Tibial nerve (tissue), 4 donors: ENCODE measurements around the gene EPS8. TPM values are rescaled to one million over a fixed set of nuclear protein-coding genes. Genes with fewer than 3 reads are reported as not detected.

ENCODE experiments used
- DNase-seq, 2 donors: peaks; one replicate each; pipeline ENCODE4 v3.0.0-alpha.2; 2019; ENCODE audit warnings: low spot score in 2 of 2
- H3K27ac ChIP-seq, 4 donors: fragments of 200-600 bp; sonication (generic) in 3 of 4; one replicate each; pipeline ENCODE4 v1.5.1; 2017 to 2019; ENCODE audit warnings: mild to moderate bottlenecking in 1 of 4
- H3K27me3 ChIP-seq, 2 donors: fragments of 200-600 bp; sonication (generic) in 1 of 2; one replicate each; pipeline versions ENCODE4 v1.5.1 to v1.6.0; 2017 to 2019
- H3K36me3 ChIP-seq, 3 donors: fragments of 200-600 bp; sonication (generic); one replicate each; pipeline ENCODE4 v1.5.1; 2018 to 2019
- H3K4me1 ChIP-seq, 4 donors: fragments of 200-600 bp; sonication (generic) in 3 of 4; one replicate each; pipeline ENCODE4 v1.5.1; 2017 to 2019
- H3K4me3 ChIP-seq, 4 donors: fragments of 200-600 bp; sonication (generic) in 3 of 4; one replicate each; pipeline ENCODE4 v1.5.1; 2017 to 2019; ENCODE audit warnings: mild to moderate bottlenecking in 1 of 4, moderate library complexity in 1 of 4
- H3K9me3 ChIP-seq, 4 donors: fragments of 200-600 bp; sonication (generic) in 3 of 4; one replicate each; pipeline ENCODE4 v1.5.1; 2017 to 2019
- EP300 ChIP-seq, 2 donors: sonication (generic); formaldehyde crosslinking; IDR thresholded peaks; one replicate each; pipeline ENCODE4 v1.6.1; 2017; ENCODE audit warnings: antibody characterized with exemption in 2 of 2, mild to moderate bottlenecking in 1 of 2
- POLR2A ChIP-seq, 2 donors: fragments of 450-650 bp; IDR thresholded peaks; one replicate each; pipeline ENCODE4 v1.6.1; 2017; ENCODE audit warnings: antibody characterized with exemption in 2 of 2, mild to moderate bottlenecking in 2 of 2, moderate library complexity in 2 of 2
- WGBS, 2 donors: methylation state at CpG; one replicate each; pipeline ENCODE4 v1.1.5; 2018; 5-methylcytosine and 5-hydroxymethylcytosine counted together
- total RNA-seq, 4 donors: library from RNA; depleted of rRNA; stranded (reverse); fragments of >200 nt; gene quantifications; one replicate each; pipeline ENCODE4 v1.1.0, GENCODE V29; 2016
- TF ChIP-seq, protein P1 (sequence below), 5 experiments: fragments of 200-600 bp in 3 of 5; fragments of 450-650 bp in 2 of 5; sonication (generic) in 3 of 5; IDR thresholded peaks; one replicate each; pipeline ENCODE4 v1.5.1; 2016 to 2019; ENCODE audit warnings: antibody characterized with exemption in 5 of 5, mild to moderate bottlenecking in 3 of 5, moderate library complexity in 2 of 5

Gene EPS8
- total RNA-seq, result 100 to 1,000 TPM; 153 to 215 (median 193) TPM

DNA sequence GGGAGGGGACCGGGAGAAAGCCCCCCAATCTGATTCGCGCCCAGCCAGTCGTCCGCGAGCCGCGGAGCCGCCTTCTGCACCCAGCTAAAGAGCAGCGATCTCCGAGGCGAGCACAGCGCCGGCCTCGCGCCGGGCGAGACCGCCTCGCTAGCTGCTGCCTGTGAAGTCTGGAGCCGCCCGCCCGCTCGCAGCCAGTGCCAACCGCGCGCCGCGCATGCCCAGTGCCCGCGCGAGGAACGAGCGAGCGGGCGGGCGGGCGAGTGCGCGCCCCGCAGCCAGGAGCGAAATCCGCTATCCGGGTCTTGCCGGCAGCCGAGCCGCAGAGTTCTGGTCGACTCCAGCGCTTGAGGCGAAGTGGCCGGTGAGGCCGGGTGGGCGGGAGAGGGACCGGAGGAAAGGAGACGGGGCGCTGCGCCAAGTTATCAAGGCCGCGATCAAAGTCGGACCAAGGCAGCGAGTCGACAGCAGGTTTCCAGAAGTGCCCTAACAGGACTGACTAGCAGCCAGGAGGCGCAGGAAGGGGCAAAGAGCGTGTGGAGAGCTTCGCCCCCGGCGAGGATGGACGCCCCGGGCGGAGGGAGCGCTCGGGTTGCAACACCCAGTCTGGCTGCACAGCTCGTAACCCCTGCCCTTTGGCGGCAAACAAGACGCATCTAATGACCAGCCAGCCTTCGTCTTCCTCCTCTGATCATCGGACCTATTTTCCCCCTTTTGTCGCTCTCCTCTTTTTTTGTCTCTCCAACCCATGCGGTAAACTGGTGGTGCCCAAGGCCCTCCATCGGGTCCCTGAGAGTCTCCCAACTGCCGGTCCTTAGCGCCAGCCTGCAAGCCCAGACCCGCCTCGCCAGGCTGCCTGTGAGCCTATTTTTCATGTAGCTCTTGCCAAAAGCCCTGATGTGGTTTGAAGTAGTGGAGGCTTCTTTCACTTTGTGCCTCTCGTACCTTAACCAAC lies at the start of gene EPS8:
TSS of gene EPS8 (minus strand) at position 169 of the 952 bp plus-strand sequence. CDS start 106,437 bp downstream, outside the sequence.
- no peaks in the 10 kb centered on the region for H3K36me3 ChIP-seq
- peak; percentile 85 to 87 for DNase-seq
- TF ChIP-seq, protein P1, sequence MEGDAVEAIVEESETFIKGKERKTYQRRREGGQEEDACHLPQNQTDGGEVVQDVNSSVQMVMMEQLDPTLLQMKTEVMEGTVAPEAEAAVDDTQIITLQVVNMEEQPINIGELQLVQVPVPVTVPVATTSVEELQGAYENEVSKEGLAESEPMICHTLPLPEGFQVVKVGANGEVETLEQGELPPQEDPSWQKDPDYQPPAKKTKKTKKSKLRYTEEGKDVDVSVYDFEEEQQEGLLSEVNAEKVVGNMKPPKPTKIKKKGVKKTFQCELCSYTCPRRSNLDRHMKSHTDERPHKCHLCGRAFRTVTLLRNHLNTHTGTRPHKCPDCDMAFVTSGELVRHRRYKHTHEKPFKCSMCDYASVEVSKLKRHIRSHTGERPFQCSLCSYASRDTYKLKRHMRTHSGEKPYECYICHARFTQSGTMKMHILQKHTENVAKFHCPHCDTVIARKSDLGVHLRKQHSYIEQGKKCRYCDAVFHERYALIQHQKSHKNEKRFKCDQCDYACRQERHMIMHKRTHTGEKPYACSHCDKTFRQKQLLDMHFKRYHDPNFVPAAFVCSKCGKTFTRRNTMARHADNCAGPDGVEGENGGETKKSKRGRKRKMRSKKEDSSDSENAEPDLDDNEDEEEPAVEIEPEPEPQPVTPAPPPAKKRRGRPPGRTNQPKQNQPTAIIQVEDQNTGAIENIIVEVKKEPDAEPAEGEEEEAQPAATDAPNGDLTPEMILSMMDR (IDR thresholded peaks at IDR 0.05), result peak in 2 of 5 experiments; percentile 42 to 52
- TF ChIP-seq POLR2A (IDR thresholded peaks at IDR 0.05), result peak; percentile 80 to 97
- TF ChIP-seq EP300 (IDR thresholded peaks at IDR 0.05), result peak in 1 of 2 donors; percentile 93
- peak within 1 kb of the TSS; percentile 56 to 94 (median 70) for H3K4me3 ChIP-seq
- peaks cover 0 to 27% (median 0%) of the 10 kb centered on the region in 4 donors for H3K4me1 ChIP-seq
- WGBS, 2 donors, result 1 to 3% methylated on average over 24 to 47 of the region's 85 CpGs
- H3K27me3 ChIP-seq, result no peaks in the 10 kb centered on the region
- peak within 1 kb of the TSS; percentile 71 to 96 (median 91) for H3K27ac ChIP-seq
- H3K9me3 ChIP-seq, result no peaks in the 10 kb centered on the region

DNA sequence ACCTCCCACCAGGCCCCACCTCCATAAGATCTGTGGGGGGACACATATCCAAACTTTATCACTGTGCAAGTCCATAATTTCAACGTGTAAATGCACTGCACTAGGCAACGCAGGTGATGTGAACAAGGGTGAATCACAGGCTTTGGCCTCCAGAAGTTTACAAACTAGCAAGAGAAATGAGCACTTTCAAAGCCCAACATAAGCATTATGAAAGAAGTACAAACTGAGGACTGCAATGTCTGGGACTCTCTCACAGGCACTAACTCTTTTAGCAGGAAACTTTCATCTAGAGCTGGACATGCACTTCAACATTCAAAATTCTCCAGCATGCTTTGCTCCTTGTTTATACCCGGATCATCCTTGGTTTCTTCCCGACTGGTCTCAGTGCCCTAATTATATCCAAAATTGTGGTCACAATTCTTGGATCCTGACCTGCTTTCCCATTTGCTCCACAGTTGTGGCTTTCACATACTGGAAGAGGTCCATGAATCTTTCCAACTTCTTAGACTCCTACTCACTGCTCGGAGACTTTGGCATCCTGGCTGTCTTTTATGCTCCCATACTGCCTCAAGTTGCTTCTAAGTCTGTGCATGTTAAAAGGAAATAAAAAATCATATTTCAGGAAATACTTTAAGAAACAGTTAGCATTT lies 48.1 kb upstream of the EPS8 start:
- no peaks in the 10 kb centered on the region for H3K27me3 ChIP-seq
- no peak for DNase-seq
- WGBS, 2 donors, result 55 to 65% methylated on average over 5 of the region's 5 CpGs
- TF ChIP-seq EP300 (IDR thresholded peaks at IDR 0.05), result no peak
- TF ChIP-seq, protein P1 (IDR thresholded peaks at IDR 0.05), result no peak
- TF ChIP-seq POLR2A (IDR thresholded peaks at IDR 0.05), result no peak
- H3K4me1 ChIP-seq, result peaks cover 0 to 5% (median 0%) of the 10 kb centered on the region in 4 donors
- H3K9me3 ChIP-seq, result no peaks in the 10 kb centered on the region
- no peak overlapping the region for H3K4me3 ChIP-seq
- H3K36me3 ChIP-seq, result no peaks in the 10 kb centered on the region
- H3K27ac ChIP-seq, result peak overlapping the region in 1 of 4 donors; percentile 8

DNA sequence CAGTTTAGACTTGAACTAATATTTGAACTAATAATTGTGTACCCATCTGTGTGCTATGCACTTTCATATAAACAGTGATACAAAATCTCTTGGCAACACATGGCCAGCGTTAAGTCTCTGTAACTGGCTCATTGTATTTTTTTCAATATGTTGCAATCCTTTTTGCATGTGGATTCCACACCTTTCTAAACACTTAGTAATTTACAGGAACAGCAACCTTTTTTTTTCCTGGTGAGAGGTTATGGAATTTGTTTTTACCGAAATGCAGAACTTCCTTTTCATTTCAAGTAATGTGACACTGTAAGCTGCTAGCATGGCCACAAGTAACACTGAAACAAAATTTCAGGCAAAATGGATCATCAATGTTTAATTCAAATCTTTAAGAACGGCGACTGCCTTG lies 45.4 kb upstream of the EPS8 start:
- H3K36me3 ChIP-seq, result no peaks in the 10 kb centered on the region
- WGBS, 2 donors, result 79 to 85% methylated on average over 4 of the region's 4 CpGs
- H3K27me3 ChIP-seq, result no peaks in the 10 kb centered on the region
- DNase-seq, result no peak
- H3K4me3 ChIP-seq, result no peak overlapping the region
- TF ChIP-seq POLR2A (IDR thresholded peaks at IDR 0.05), result no peak
- TF ChIP-seq EP300 (IDR thresholded peaks at IDR 0.05), result no peak
- TF ChIP-seq, protein P1 (IDR thresholded peaks at IDR 0.05), result no peak
- H3K9me3 ChIP-seq, result no peaks in the 10 kb centered on the region
- H3K4me1 ChIP-seq, result peaks cover 0 to 12% (median 0%) of the 10 kb centered on the region in 4 donors
- no peak overlapping the region for H3K27ac ChIP-seq

DNA sequence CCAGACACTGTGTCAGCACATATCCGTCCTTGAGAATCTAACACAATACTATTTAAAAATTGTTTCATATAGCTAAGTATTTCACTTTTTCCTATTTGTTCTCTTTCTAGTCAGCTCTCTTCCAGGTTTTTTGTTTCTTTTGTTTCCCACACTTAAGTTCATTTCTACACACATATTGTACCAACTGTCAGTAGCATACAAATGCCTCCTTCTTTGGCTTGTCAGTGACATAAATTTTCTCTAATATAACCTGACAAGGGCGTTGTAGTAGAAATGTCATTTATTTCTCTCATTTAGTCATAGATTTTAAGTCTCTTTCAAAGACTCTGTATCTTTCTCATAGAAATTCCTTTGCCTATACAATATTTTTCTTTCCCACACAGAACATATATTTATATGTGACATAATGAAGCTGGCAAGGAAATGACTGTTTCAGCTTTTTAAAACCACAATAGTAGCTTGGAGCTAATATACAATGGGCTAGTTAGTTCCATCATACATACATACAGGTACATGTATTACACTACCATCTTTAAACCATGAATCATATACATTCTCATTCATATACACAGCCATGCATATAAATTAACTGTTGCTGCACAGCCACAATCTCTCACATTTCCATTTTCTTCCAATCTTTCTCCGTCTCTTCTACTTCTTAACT lies 42.3 kb upstream of the EPS8 start:
- TF ChIP-seq EP300 (IDR thresholded peaks at IDR 0.05) (no peak), POLR2A (IDR thresholded peaks at IDR 0.05) (no peak)
- TF ChIP-seq, protein P1 (IDR thresholded peaks at IDR 0.05), result no peak
- H3K27me3 ChIP-seq, result no peaks in the 10 kb centered on the region
- H3K9me3 ChIP-seq, result no peaks in the 10 kb centered on the region
- peak overlapping the region in 1 of 4 donors; percentile 42 for H3K27ac ChIP-seq
- 80 to 90% methylated on average over 3 of the region's 3 CpGs for WGBS, 2 donors
- H3K4me3 ChIP-seq, result no peak overlapping the region
- no peaks in the 10 kb centered on the region for H3K36me3 ChIP-seq
- peaks cover 0 to 7% (median 0%) of the 10 kb centered on the region in 4 donors for H3K4me1 ChIP-seq
- no peak for DNase-seq
